ENCODE measurements around the gene RAI1. TPM values are rescaled to one million over a fixed set of nuclear protein-coding genes. Genes with fewer than 3 reads are reported as not detected.

The RAI1 gene
- total RNA-seq, 1 donor from 2014 or later = 31.2 TPM

DNA sequence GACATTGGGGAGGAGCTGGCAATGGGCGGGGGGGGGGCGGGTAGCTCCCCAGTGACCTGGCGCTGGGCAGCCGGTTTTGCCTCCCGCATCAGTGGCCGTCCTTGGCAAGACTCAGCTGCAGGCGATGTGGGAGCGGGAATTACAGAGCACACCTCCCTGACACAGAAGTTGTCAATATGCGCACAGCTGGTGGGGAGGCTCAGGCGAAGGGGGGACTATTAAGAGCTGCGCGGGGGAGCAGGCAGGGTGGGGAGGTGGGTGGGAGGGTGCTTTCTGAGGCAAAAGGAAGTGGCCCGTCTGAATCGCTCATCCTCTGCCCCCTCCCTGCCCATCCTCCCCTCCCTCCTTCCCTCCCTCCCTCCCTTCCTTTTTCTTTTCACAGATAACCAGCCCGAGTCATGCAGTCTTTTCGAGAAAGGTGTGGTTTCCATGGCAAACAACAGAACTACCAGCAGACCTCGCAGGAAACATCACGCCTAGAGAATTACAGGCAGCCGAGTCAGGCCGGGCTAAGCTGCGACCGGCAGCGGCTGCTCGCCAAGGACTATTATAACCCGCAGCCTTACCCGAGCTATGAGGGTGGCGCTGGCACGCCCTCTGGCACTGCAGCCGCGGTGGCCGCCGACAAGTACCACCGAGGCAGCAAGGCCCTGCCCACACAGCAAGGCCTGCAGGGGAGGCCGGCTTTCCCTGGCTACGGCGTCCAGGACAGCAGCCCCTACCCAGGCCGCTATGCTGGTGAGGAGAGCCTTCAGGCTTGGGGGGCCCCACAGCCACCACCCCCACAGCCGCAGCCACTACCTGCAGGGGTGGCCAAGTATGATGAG, 111.5 kb downstream of the RAI1 start:
- H3K4me1 Mint-ChIP-seq = peaks cover 19% of the 10 kb centered on the region
- H3K9me3 Mint-ChIP-seq = no peaks in the 10 kb centered on the region
- TF ChIP-seq, protein P1, sequence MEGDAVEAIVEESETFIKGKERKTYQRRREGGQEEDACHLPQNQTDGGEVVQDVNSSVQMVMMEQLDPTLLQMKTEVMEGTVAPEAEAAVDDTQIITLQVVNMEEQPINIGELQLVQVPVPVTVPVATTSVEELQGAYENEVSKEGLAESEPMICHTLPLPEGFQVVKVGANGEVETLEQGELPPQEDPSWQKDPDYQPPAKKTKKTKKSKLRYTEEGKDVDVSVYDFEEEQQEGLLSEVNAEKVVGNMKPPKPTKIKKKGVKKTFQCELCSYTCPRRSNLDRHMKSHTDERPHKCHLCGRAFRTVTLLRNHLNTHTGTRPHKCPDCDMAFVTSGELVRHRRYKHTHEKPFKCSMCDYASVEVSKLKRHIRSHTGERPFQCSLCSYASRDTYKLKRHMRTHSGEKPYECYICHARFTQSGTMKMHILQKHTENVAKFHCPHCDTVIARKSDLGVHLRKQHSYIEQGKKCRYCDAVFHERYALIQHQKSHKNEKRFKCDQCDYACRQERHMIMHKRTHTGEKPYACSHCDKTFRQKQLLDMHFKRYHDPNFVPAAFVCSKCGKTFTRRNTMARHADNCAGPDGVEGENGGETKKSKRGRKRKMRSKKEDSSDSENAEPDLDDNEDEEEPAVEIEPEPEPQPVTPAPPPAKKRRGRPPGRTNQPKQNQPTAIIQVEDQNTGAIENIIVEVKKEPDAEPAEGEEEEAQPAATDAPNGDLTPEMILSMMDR (IDR thresholded peaks at IDR 0.05) = no peak
- intact Hi-C loops (cut with micrococcal nuclease) = no loop called here
- no peaks in the 10 kb centered on the region for H3K27me3 Mint-ChIP-seq
- CTCF ChIA-PET = interaction anchor here (0.8 kb wide), 1 partner anchor 8 kb away, joined by 3 read pairs; no protein-coding TSS in a partner anchor
- H3K4me3 Mint-ChIP-seq = peak overlapping the region; percentile 70
- no peak overlapping the region for H3K27ac Mint-ChIP-seq
- peaks cover 29% of the 10 kb centered on the region for H3K36me3 Mint-ChIP-seq (ENCODE audit: low read depth)
- DNase-seq (no peak), ATAC-seq (ENCODE audit: low read depth) (peak; percentile 65)
- POLR2A ChIA-PET = interaction anchor here (0.5 to 0.6 kb wide), 2 partner anchors 109 to 110 kb away, joined by 3 read pairs; no protein-coding TSS in a partner anchor

DNA sequence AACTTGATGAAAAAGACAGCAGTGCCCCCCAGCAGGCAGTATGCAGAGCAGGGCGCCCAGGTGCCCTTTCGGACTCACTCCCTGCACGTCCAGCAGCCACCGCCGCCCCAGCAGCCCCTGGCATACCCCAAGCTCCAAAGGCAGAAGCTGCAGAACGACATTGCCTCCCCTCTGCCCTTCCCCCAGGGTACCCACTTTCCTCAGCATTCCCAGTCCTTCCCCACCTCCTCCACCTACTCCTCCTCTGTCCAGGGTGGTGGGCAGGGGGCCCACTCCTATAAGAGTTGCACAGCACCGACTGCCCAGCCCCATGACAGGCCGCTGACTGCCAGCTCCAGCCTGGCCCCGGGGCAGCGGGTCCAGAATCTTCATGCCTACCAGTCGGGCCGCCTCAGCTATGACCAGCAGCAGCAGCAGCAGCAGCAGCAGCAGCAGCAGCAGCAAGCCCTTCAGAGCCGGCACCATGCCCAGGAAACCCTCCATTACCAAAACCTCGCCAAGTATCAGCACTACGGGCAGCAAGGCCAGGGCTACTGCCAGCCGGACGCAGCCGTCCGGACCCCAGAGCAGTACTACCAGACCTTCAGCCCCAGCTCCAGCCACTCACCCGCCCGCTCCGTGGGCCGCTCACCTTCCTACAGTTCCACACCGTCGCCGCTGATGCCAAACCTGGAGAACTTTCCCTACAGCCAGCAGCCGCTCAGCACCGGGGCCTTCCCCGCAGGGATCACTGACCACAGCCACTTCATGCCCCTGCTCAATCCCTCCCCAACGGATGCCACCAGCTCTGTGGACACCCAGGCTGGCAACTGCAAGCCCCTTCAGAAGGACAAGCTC, 112.3 kb downstream of the RAI1 start:
- intact Hi-C loops (cut with micrococcal nuclease) = no loop called here
- POLR2A ChIA-PET = interaction anchor here (0.5 kb wide), 1 partner anchor 110 kb away, joined by 3 read pairs; no protein-coding TSS in a partner anchor
- CTCF ChIA-PET = interaction anchor here (0.8 kb wide), 1 partner anchor 9 kb away, joined by 3 read pairs; no protein-coding TSS in a partner anchor
- TF ChIP-seq, protein P1 (IDR thresholded peaks at IDR 0.05) = no peak
- H3K27me3 Mint-ChIP-seq = no peaks in the 10 kb centered on the region
- peaks cover 31% of the 10 kb centered on the region for H3K36me3 Mint-ChIP-seq (ENCODE audit: low read depth)
- no peak overlapping the region for H3K27ac Mint-ChIP-seq
- H3K9me3 Mint-ChIP-seq = no peaks in the 10 kb centered on the region
- H3K4me1 Mint-ChIP-seq = peaks cover 19% of the 10 kb centered on the region
- ATAC-seq (ENCODE audit: low read depth) = no peak
- H3K4me3 Mint-ChIP-seq = no peak overlapping the region
- DNase-seq = no peak

DNA sequence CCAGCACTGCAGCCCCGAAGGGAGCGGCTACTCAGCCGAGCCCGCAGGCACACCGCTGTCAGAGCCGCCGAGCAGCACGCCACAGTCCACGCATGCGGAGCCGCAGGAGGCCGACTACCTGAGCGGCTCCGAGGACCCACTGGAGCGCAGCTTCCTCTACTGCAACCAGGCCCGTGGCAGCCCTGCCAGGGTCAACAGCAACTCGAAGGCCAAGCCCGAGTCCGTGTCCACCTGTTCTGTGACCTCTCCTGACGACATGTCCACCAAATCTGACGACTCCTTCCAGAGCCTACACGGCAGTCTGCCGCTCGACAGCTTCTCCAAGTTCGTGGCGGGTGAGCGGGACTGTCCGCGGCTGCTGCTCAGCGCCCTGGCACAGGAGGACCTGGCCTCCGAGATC, 113.1 kb downstream of the RAI1 start:
- TF ChIP-seq, protein P1 (IDR thresholded peaks at IDR 0.05) = no peak
- H3K9me3 Mint-ChIP-seq = no peaks in the 10 kb centered on the region
- DNase-seq (no peak), ATAC-seq (ENCODE audit: low read depth) (no peak)
- H3K27ac Mint-ChIP-seq = no peak overlapping the region
- no peaks in the 10 kb centered on the region for H3K27me3 Mint-ChIP-seq
- ChIA-PET CTCF (no interaction called here), POLR2A (no interaction called here)
- H3K4me3 Mint-ChIP-seq = no peak overlapping the region
- peaks cover 31% of the 10 kb centered on the region for H3K36me3 Mint-ChIP-seq (ENCODE audit: low read depth)
- intact Hi-C loops (cut with micrococcal nuclease) = no loop called here
- H3K4me1 Mint-ChIP-seq = peaks cover 19% of the 10 kb centered on the region

DNA sequence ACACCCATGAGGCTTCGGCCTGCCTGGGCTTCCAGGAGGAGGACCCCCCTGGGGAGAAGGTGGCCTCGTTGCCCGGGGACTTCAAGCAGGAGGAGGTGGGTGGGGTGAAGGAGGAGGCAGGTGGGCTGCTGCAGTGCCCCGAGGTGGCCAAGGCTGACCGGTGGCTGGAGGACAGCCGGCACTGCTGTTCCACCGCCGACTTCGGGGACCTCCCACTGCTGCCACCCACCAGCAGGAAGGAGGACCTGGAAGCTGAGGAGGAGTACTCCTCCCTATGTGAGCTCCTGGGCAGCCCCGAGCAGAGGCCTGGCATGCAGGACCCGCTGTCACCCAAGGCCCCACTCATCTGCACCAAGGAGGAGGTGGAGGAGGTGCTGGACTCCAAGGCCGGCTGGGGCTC, 114.0 kb downstream of the RAI1 start:
- Mint-ChIP-seq H3K36me3 (ENCODE audit: low read depth) (peaks cover 31% of the 10 kb centered on the region), H3K27ac (no peak overlapping the region), H3K4me1 (peaks cover 19% of the 10 kb centered on the region), H3K4me3 (no peak overlapping the region), H3K27me3 (no peaks in the 10 kb centered on the region), H3K9me3 (no peaks in the 10 kb centered on the region)
- POLR2A ChIA-PET = no interaction called here
- intact Hi-C loops (cut with micrococcal nuclease) = no loop called here
- CTCF ChIA-PET = no interaction called here
- ATAC-seq (ENCODE audit: low read depth) (no peak), DNase-seq (no peak)
- TF ChIP-seq, protein P1 (IDR thresholded peaks at IDR 0.05) = no peak
